HG02973 (cell line): Measurements from ENCODE around the gene RGP1.

Experiments used
- ATAC-seq: cut with Tn5 transposase; IDR thresholded peaks from one replicate; pipeline ENCODE4 v1.9.1; 2021; ENCODE audit warnings: moderate library complexity; ENCODE audit not compliant: unreplicated experiment

RGP1 gene

DNA sequence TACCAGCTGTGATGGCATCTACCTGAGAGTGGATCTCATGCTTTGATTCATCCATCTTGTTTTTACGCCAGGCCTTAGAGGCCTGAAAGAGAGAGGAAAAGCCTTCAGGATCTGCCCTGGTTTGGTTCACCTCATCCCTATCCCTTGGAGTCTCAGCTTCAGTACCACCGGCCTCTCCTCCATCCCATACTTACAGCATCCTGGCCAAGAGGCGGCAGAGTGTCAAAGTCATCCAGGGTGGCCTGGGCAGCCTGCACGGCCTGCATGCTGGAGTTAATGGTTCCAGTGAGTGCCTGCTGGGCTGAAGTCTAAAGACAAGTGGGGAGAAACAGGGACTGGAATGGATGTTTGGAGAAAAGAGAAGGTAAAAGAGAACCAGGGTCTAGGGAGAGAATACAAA is 29.5 kb upstream of the RGP1 start:
- ATAC-seq, result no peak

DNA sequence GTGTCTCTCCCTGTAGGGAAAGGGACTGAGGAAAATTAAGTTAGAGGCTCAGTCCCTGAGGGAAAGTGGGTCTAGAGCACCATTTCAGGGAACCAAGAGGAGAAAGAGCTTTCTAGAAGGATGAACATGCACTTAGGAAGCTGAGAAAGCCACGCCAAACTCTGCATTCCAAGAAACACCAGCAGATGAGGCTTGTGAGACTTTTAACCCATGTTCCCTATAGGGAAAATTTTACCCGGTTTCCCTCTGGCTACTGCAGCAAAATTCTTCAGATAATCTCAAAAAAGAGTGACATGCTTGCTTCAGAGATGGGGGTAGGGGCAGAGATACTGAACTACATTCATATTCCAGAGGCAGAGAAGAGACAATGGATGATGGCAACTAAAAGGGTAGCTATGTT is 25.7 kb upstream of the RGP1 start:
- no peak for ATAC-seq

DNA sequence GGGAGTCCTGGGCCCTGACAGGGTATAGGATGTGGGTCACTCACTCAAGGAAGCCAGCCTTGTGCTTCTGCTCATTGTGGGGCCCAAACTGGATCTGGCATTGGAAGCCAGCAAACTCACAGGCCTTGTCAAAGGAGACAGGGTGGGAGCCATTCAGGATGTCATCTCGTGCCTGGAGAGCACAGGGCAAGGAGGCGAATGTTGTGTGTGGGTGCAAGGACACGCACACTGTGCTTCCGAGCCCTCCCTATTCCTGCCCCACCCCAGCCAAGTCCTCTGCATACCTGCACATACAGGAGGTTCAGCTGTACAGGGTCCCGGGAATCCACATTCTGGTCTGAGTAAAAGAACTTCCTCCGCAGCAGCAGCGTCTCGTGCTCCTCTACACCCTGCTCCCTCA is 25.2 kb upstream of the RGP1 start:
- no peak for ATAC-seq

DNA sequence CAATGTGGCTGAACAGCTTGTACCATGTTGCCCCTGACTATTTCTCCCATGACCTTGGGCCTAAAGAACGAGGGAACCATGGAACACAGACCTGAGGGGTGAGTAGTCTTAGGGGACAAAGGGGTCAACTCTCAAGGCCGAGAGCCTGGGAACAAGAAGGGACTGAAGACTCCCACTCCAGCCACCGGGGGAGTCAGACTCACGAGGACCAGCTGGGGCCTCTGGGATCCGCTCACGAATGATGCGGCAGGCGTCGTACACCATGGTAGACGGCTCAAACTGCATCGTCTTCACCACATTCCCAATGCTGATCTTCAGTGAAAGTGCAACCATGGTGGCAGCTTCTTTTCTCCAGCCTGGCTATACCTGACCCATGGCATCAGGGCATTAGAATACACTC is 23.7 kb upstream of the RGP1 start:
- no peak for ATAC-seq

DNA sequence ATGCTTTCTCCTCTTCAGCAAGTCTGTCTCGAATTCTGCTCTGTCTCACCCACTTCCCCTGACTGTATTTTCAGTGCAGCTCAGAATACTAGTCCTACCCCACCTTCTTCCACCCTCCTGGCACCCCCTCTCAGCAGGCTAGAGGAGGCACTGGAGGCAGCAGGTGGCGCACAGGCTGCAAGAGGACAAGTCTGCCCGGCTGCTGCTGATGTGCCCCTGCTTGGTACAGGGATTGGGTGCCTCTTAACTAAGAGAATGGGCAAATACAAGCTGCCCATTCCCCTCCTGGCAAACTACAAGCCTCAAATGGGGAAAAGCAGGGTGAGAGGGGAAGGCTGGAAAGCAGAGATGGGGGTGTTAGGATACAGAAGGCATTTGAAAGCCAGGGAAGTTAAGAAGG is 22.2 kb upstream of the RGP1 start:
- ATAC-seq, result no peak

DNA sequence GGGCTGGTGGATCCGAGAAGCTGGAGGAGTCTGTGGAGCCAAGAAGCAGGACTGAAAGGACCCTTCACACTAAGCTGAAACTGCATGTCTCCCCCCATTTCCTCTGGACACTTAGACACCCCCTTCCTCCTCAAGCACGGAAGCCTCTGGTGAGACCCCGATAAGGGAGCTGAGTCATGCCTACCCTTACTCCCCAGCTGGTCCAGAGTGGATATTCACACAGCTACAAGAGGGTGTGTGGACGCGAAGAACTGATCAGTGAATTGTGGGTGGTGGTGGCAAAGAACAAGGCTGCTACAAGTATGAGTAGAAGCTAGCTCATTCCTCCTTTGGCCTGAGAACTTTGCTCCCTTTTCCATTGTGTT is 21.4 kb upstream of the RGP1 start:
- ATAC-seq, result no peak

DNA sequence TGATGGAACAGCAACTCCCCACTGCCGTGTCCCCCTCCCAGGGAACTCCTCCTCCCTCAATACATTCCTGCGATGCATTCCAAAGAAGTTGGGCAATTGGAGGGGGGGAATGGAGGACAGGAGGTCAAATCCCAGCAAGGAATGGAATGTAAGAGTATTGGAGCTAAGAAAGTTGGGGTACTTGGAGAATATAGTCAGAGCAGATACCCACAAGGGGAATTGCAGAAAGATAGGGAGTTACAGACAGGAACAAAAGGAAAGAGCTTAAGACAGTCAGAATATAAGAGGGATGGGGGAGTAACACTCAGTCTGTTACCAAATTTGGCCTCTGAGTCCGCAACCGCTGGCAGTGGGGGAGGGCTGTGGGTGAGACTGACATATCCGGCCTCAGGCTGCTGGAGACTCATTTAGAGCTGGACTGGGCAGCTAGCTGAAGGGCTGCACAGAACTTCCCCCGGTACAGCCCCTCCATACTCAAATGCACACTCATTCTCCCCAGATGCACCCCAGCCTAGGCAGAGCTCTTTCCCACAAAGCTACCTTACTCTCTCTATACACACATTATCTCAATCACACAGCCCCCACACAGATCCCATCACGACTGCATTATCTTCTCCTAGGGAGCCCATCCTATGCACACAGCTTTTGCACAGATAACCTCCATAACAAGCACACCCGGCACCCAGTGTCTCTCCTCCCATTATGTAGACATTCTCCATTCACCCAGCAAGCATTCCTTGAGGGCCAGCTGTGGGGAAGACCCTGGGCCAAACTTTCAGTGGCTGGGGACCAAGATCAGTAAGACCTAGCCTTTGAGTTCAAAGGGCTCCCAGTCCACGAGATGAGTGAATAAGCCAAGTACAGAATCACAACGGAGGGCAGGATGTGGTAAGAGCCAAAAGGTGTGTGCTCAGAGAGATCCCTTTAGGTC is 20.8 kb upstream of the RGP1 start:
- no peak for ATAC-seq

DNA sequence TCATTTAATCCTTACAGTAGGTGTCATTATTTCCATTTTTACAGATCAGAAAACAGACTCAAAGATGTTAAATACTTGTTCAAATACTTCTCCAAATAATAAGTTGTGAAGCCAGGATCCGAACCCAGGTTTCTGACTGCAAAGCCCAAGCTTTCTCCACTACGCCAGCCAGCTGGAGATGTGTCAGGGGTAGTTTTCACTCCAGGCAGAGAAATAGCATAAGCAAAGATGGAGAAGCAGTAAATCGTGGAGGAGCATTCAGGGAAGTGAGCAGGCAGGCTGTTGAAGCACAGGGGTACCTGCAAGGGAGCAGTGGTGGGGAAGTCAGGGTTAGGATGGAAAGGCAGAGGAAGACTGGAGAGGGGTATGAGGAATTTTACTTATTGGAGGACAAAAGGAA is 20.0 kb upstream of the RGP1 start:
- ATAC-seq, result no peak

DNA sequence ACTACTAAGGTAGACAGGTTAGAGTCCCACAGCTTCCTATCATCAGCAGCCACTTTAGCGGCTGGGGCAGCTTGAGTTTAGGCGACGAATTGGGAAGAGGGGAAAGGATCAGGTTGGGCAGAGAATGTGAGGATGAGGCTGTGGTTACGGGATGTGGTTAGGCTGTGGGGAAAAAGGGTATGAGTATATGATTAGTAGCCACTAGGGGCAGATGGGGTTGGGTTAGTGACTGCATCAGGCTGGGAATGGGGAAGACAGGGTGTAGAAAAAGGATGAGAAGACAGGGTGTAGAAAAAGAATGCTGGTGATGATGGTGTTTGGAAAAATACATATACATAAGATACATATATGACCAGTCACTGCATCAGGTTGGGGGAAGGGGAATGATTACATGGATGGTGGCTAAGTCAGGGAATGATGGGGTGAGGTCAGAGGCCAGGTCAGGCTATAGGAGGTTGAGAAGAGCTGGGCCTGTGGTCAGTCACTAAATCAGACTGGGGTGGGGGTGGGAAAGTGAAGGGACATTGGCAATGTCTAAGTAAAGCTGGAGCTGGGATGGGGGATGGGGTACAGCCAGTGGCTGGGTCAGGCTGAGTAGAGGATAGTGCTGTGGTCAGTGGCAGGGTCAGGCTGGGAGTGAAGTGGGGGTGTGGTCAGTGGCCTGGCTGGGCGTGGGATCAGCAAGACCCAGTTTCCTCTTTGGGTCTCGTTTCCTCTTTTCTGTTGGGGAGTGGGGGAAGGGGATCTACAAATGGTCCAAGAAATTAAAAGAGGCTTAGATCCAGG is 19.2 kb upstream of the RGP1 start:
- ATAC-seq, result no peak

DNA sequence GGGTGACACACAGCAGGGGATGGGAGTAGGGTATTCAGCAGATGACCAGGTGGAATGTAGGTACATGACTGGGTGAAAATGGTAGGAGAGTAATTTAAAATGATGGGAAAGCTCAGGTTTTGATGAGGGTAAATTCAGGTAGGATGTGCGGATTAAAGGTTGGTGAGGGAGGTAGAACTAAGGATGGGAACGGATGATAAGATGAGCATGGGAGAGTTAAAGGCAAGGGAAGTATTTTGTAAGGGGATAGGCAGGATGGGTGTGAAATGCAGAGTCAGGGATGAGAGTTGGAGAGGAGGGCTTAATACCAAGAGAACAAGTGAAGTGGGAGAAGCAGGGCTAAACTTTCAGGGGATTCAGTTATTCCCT is 18.6 kb upstream of the RGP1 start:
- no peak for ATAC-seq

DNA sequence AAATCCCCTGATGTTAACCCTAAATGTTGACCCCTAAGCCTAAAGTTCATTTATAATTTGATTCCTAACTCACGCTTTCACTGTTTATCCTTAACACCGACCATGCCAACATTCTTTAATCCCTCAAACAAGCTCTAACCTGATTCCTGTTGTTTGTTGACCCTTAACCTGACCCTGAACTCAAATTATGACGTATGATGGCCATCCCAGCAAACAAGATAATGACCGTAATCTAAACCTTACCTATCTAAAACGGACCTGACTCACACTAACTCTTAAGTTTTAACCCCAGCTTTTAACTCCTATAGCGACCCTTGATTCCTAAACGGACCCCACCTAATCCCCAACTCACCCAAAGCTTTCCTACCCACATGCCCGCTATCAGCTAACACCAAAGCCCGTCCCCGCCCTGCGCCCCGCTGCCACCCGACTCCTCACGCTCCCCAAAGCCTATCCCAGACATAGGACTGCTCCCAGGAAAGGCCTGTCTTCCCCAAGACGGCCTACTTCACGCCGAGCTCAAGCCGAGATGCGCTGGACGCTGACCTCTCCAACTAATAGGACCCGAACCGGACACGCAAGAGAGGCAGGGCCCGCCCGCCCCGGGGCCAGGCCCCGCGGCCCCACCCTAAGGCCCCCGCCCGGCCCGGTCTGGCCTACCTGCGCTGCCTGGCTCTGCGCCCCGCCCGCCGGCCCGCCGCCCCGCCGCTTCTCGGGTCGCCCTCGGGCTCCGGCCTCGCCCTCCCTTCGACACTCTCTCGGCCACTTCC is 17.5 kb upstream of the RGP1 start:
- no peak for ATAC-seq

DNA sequence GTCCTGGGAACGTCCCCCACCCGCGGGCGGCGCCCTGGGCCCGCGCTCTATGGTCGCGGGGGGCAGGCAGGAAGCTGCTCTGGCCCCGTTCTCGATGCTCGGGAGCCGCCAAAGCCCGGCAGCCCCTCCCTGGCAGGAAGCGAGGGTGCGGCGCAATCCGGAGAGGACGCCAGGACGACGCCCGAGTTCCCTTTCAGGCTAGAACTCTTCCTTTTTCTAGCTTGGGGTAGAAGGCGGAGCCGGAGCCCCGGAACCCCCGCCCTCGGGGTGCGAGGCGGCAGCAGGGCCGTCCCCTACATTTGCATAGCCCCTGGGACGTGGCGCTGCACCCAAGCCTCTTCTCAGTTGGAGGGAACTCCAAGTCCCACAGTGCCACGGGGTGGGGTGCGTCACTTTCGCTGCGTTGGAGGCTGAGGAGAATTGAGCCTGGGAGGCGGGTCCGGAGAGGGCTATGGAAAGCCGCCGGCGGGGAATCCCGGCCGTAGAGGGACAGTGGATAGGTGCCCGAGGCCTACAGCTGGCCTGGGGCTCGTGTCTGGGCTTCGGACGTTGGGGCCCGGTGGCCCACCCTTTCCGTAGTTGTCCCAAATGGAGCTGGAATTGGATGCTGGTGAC is 16.8 kb upstream of the RGP1 start, which contains the start of the genes CREB3 and TLN1:
CREB3 (plus strand) TSS at position 482 of the 615 bp plus-strand sequence; CDS start at position 589, 107 bp downstream.
TLN1 (minus strand) TSS at position 11 of the 615 bp plus-strand sequence. CDS start 6,501 bp downstream, outside the sequence.
- ATAC-seq, result peak; percentile 69

DNA sequence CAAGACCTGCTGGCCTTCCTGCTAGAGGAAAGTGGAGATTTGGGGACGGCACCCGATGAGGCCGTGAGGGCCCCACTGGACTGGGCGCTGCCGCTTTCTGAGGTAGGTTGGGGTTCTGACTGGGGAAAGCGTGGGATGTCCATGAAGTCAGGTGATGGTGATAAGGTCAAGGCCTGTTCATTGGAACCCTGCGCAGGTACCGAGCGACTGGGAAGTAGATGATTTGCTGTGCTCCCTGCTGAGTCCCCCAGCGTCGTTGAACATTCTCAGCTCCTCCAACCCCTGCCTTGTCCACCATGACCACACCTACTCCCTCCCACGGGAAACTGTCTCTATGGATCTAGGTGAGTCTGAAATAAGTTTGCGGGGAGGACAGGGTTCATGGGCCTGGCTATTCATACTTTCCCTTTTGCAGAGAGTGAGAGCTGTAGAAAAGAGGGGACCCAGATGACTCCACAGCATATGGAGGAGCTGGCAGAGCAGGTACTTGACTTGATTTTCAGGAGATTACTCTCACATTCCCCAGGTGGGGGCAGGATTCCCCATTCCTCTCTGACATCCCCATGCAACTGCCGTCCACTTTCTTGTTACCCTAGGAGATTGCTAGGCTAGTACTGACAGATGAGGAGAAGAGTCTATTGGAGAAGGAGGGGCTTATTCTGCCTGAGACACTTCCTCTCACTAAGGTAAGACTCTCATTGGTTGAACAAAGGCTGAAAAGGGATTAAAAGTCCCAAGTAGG is 16.1 kb upstream of the RGP1 start:
- ATAC-seq, result no peak

DNA sequence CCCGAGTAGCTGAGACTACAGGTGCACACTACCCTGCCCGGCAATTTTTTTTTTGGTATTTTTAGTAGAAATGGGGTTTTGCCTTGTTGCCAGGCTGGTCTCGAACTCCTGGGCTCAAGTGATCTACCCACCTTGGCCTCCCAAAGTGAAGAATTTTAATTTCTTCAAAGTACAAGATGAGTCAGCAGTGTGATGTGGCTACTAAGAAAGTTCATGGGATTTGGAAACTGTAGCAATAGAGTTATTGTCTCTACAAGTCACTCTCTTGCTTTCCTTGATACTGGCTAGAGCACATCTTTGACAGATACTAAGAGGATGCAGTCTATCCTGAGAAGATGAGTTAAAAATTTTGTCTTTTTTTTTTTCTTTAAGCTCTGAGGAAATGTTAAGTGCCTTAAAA is 15.0 kb upstream of the RGP1 start:
- no peak for ATAC-seq

DNA sequence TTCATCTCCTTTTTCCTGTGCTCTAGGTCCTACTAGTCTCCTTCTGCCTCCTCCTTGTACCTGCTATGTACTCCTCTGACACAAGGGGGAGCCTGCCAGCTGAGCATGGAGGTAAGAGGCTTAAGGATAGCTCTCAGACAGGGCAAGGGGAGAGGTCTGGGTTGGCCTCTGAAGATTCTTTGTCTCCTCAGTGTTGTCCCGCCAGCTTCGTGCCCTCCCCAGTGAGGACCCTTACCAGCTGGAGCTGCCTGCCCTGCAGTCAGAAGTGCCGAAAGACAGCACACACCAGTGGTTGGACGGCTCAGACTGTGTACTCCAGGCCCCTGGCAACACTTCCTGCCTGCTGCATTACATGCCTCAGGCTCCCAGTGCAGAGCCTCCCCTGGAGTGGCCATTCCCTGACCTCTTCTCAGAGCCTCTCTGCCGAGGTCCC is 12.9 kb upstream of the RGP1 start:
- no peak for ATAC-seq

DNA sequence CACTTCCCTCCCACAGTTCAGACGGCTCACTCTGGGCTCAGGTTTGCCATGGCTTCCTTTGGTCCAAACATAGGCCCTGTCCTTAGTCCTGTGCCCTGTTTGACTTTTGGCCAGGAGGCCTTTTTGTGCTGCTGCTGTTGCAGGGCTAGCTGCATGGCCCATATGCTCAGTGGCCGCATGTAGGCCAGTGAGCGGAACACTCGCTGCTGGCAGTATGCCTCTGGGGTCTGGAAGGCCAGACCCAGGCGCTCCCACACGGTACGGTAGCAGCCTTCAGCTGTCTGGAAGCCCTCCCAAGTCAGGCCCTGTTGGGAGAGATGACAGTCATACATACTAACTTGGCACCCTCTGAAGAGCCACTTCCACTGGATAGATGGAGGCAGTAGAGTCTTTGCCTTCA is 11.9 kb upstream of the RGP1 start:
- no peak for ATAC-seq

DNA sequence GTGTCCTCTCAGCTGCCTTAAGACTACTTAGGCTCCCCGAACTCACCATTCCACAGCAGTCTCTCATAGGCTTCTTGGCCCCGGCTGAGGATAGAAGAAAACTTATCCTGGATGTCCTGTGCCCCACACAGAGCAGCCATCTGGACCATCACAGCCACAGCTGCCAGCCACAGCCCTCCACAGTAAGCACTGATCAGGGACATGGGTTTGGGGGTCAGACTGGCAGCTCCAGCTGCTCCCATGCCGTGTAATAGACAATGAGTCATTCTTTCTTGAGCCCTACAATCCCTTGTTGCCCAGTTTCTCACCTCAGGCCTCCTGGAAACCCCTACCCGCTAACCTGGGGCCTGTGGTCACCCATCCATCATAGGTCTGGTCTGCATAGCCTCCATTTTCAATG is 10.9 kb upstream of the RGP1 start:
- no peak for ATAC-seq

DNA sequence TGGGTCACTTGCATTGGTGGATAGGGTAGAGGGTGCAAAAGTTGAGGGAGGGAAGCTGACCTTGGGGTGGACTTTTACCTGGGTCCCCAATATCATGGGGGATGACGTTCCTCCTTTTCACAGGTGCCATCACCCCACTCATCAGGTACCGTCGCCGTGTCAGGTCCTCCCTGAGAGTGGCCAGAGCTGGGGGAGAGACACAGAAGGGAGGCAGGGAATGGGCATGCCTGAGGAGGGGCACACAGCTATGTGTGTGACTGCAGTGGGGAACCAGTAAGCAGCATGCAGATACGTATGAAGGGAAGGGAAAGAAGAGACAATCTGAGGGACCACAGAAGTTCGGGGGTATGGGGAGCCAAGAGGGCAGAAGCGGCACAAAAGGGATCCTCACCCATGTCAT is 10.2 kb upstream of the RGP1 start:
- no peak for ATAC-seq

DNA sequence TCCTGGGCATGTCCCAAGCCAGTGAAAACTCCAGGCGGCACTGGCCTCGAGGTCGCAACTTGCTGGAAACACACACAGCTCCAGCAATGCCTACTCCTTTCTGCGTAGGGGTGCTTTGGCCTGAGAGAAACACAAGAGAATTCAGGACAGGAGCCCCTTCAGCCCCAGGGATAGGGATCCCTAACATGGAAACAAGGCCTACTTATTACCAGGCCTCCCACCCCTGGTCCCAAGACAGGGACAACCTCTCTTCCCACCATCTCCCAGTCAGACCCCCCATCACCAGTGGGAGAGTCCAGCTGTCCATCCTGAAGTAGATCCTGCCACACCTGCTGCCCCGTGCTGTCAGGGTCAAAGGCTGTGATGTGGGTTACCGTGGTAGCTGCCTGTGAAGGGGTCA is 8.8 kb upstream of the RGP1 start:
- no peak for ATAC-seq

DNA sequence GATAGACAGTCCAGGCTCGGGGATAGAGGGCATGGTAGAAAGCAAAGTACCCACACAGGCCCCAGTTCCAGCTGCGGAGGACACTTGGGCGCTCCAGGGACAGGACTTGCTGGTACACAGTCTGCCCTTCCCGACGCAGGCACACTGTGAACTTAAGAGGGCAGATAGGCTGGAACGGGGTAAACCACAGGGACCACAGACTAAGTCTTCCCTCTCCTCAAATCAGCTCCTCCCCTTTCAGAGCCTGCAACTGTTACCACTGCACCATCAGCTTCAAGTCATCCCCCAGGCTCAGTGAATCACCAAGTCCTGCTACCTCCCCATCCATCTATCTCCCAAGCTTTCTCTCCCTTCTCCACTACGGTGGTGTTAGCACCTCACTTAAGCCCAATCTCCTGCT is 7.3 kb upstream of the RGP1 start:
- no peak for ATAC-seq
